DND-41 (cell line): ENCODE measurements around the gene HNRNPUL1.

ENCODE experiments used
- ATAC-seq: fragments of 200-7000 bp; cut with Tn5 transposase; 3 replicates; pipeline ENCODE4 v1.9.1; 2021; ENCODE audit warnings: low read depth; ENCODE audit not compliant: insufficient read depth
- DNase-seq: peaks from one replicate; pipeline ENCODE4 v3.0.0-alpha.2; 2020
- H2AFZ ChIP-seq: 2 replicates; pipeline ENCODE4 v1.6.0; 2012; ENCODE audit warnings: low read depth, low read length
- H3K27ac ChIP-seq: 2 replicates; pipeline ENCODE4 v1.5.1; 2012; ENCODE audit warnings: low read length, inconsistent platforms
- H3K27me3 ChIP-seq: fragments of 200-600 bp; sonication (generic); 2 replicates; pipeline ENCODE4 v1.6.0; 2012; ENCODE audit warnings: low read length, mild to moderate bottlenecking, inconsistent platforms; ENCODE audit not compliant: insufficient read depth, poor library complexity
- H3K36me3 ChIP-seq: 2 replicates; pipeline ENCODE4 v1.5.1; 2012; ENCODE audit warnings: low read length, inconsistent platforms; ENCODE audit not compliant: insufficient read depth
- H3K4me1 ChIP-seq: 2 replicates; pipeline ENCODE4 v1.5.1; 2012; ENCODE audit warnings: mild to moderate bottlenecking, low read length; ENCODE audit not compliant: insufficient read depth
- H3K4me2 ChIP-seq: 2 replicates; pipeline ENCODE4 v1.6.0; 2012; ENCODE audit warnings: mild to moderate bottlenecking, moderate library complexity, low read length, inconsistent platforms; ENCODE audit not compliant: insufficient read depth
- H3K4me3 ChIP-seq, 2 experiments: fragments of 200-600 bp in 1 of 2; shearing (Covaris generic) in 1 of 2; 2 replicates each; pipeline ENCODE4 v1.5.1; 2012 to 2016; ENCODE audit warnings: inconsistent platforms in 2 of 2, low read length in 2 of 2, mild to moderate bottlenecking in 2 of 2, low read depth in 1 of 2, moderate library complexity in 1 of 2
- H3K79me2 ChIP-seq: 2 replicates; pipeline ENCODE4 v1.6.0; 2012; ENCODE audit warnings: low read length, inconsistent platforms; ENCODE audit not compliant: insufficient read depth
- H3K9ac ChIP-seq: 2 replicates; pipeline ENCODE4 v1.6.0; 2012; ENCODE audit warnings: low read depth, mild to moderate bottlenecking, inconsistent platforms, low read length, moderate library complexity
- H3K9me3 ChIP-seq: 2 replicates; pipeline ENCODE4 v1.5.1; 2012; ENCODE audit warnings: low read length, moderate library complexity, mild to moderate bottlenecking, inconsistent platforms; ENCODE audit not compliant: insufficient read depth, severe bottlenecking
- H4K20me1 ChIP-seq: 2 replicates; pipeline ENCODE4 v1.6.0; 2012; ENCODE audit warnings: low read length; ENCODE audit not compliant: insufficient read depth
- EZH2 ChIP-seq: IDR thresholded peaks from 3 replicates; pipeline ENCODE4 v1.6.1; 2012; ENCODE audit warnings: borderline replicate concordance, low read depth, mild to moderate bottlenecking, moderate library complexity, low read length, inconsistent platforms; ENCODE audit not compliant: severe bottlenecking
- TF ChIP-seq, protein P1 (sequence below): IDR thresholded peaks from 2 replicates; pipeline ENCODE4 v1.5.1; 2012; ENCODE audit warnings: borderline replicate concordance, low read length, moderate library complexity, mild to moderate bottlenecking; ENCODE audit not compliant: poor library complexity, severe bottlenecking; ENCODE audit errors: extremely low read depth

Gene HNRNPUL1

DNA sequence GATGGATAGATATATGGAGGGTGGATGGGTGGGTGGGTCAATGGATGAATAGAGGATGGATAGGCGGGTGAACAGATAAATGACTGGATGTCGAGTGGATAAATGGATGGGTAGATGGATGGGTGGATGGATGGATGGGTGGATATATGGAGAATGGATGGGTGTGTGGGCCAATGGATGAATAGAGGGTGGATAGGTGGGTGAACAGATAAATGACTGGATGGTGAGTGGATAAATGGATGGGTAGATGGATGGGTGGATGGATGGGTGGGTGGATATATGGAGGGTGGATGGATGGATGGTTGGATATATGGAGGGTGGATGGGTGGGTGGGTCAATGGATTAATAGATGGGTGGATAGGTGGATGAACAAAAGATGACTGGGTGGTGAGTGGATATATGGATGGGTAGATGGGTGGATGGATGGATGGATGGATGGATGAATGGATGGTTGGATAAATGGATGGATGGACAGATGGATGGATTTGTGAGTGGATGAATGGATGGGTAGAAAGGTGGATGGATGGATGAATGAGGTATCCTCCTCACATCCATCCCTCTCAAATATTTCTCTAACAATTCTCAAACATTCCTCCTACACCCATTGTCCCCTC is 24.1 kb upstream of the HNRNPUL1 start:
- no peak overlapping the region for H2AFZ ChIP-seq
- H3K4me3 ChIP-seq, result no peak overlapping the region
- H3K79me2 ChIP-seq, result no peaks in the 10 kb centered on the region
- H3K36me3 ChIP-seq, result no peaks in the 10 kb centered on the region
- H4K20me1 ChIP-seq, result no peaks in the 10 kb centered on the region
- H3K27me3 ChIP-seq, result no peaks in the 10 kb centered on the region
- no peak for DNase-seq
- no peaks in the 10 kb centered on the region for H3K4me1 ChIP-seq
- H3K9ac ChIP-seq, result no peak overlapping the region
- no peak for ATAC-seq
- H3K27ac ChIP-seq, result no peak overlapping the region
- H3K9me3 ChIP-seq, result no peaks in the 10 kb centered on the region
- no peak for TF ChIP-seq EZH2
- TF ChIP-seq, protein P1, sequence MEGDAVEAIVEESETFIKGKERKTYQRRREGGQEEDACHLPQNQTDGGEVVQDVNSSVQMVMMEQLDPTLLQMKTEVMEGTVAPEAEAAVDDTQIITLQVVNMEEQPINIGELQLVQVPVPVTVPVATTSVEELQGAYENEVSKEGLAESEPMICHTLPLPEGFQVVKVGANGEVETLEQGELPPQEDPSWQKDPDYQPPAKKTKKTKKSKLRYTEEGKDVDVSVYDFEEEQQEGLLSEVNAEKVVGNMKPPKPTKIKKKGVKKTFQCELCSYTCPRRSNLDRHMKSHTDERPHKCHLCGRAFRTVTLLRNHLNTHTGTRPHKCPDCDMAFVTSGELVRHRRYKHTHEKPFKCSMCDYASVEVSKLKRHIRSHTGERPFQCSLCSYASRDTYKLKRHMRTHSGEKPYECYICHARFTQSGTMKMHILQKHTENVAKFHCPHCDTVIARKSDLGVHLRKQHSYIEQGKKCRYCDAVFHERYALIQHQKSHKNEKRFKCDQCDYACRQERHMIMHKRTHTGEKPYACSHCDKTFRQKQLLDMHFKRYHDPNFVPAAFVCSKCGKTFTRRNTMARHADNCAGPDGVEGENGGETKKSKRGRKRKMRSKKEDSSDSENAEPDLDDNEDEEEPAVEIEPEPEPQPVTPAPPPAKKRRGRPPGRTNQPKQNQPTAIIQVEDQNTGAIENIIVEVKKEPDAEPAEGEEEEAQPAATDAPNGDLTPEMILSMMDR, result no peak
- H3K4me2 ChIP-seq, result no peak overlapping the region

DNA sequence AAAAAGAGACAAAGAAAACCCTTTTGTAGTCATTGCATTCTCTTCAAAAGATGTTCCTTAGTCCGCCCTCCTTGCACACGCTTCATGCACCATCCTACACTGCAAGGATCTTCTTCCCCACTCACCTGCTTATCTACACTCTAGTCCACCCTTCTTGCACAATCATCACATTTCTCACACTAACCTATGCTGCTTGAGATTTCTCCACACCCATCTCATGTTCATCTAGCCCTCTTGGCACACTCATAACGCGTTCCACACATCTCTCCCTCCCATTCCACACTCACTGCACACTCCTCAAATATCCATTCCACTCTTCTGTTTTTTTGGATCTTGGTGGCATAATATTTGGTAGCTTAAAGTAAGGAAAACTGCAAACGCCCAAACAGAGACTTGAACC is 22.3 kb upstream of the HNRNPUL1 start:
- no peaks in the 10 kb centered on the region for H4K20me1 ChIP-seq
- no peaks in the 10 kb centered on the region for H3K27me3 ChIP-seq
- DNase-seq (no peak), ATAC-seq (no peak)
- no peak overlapping the region for H3K9ac ChIP-seq
- H3K27ac ChIP-seq, result no peak overlapping the region
- H3K4me1 ChIP-seq, result no peaks in the 10 kb centered on the region
- no peak overlapping the region for H2AFZ ChIP-seq
- H3K4me2 ChIP-seq, result no peak overlapping the region
- TF ChIP-seq, protein P1, result no peak
- no peak for TF ChIP-seq EZH2
- no peaks in the 10 kb centered on the region for H3K36me3 ChIP-seq
- H3K9me3 ChIP-seq, result no peaks in the 10 kb centered on the region
- no peak overlapping the region for H3K4me3 ChIP-seq
- no peaks in the 10 kb centered on the region for H3K79me2 ChIP-seq

DNA sequence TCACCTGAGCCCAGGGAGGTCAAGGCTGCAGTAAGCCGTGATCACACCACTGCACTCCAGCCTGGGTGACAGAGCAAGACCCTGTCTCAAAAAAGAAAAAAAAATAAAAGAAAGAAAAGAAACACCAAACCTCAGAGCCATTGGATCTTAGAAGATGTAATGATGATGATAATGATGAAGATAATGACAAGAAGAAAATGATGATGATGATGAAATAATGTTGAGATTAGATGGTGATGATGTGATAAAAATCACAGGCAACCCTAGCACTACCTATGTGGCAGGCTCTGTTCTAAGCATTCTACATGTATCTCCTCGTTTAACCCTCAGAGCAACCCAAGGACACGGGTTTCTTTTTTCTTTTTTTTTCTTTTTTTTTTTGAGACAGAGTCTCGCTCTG is 20.1 kb upstream of the HNRNPUL1 start:
- no peak overlapping the region for H3K4me2 ChIP-seq

More for the DNA sequence above, 20.1 kb upstream of the HNRNPUL1 start:
- DNase-seq (no peak), ATAC-seq (no peak)
- Histone ChIP-seq H3K27ac (no peak overlapping the region), H4K20me1 (no peaks in the 10 kb centered on the region), H3K4me3 (no peak overlapping the region), H3K79me2 (no peaks in the 10 kb centered on the region), H3K27me3 (no peaks in the 10 kb centered on the region), H3K9ac (no peak overlapping the region), H3K36me3 (no peaks in the 10 kb centered on the region), H3K9me3 (no peaks in the 10 kb centered on the region), H2AFZ (no peak overlapping the region), H3K4me1 (no peaks in the 10 kb centered on the region)
- TF ChIP-seq EZH2, result no peak
- TF ChIP-seq, protein P1, result no peak
